DOHH2 (cell line): ENCODE results near the gene AIP.

Experiments used
- H3F3A ChIP-seq: fragments of 200-600 bp; sonication (generic), shearing (Covaris generic); 2 replicates; pipeline ENCODE4 v1.6.0; 2016; ENCODE audit warnings: antibody characterized with exemption, mild to moderate bottlenecking; ENCODE audit not compliant: control insufficient read depth, insufficient read depth
- H3K27ac ChIP-seq: fragments of 200-600 bp; sonication (generic); 2 replicates; pipeline ENCODE4 v1.5.1; 2014; ENCODE audit warnings: low read depth, mild to moderate bottlenecking, low read length, moderate library complexity
- H3K27me3 ChIP-seq: fragments of 200-600 bp; sonication (generic); 2 replicates; pipeline ENCODE4 v1.6.1; 2014; ENCODE audit warnings: mild to moderate bottlenecking, low read length, mixed read lengths; ENCODE audit not compliant: control insufficient read depth
- H3K36me3 ChIP-seq: fragments of 200-600 bp; sonication (generic); 2 replicates; pipeline ENCODE4 v1.6.1; 2014; ENCODE audit warnings: mild to moderate bottlenecking, low read length, moderate library complexity, mixed read lengths; ENCODE audit not compliant: control insufficient read depth
- H3K4me1 ChIP-seq: fragments of 200-600 bp; sonication (generic); 2 replicates; pipeline ENCODE4 v1.6.1; 2014; ENCODE audit warnings: mild to moderate bottlenecking, low read length, mixed read lengths; ENCODE audit not compliant: control insufficient read depth
- H3K4me2 ChIP-seq: fragments of 200-600 bp; sonication (generic); 2 replicates; pipeline ENCODE4 v1.6.0; 2014; ENCODE audit warnings: mild to moderate bottlenecking, low read length, moderate library complexity
- H3K4me3 ChIP-seq: fragments of 200-600 bp; sonication (generic); 2 replicates; pipeline ENCODE4 v1.5.1; 2014; ENCODE audit warnings: mild to moderate bottlenecking, low read length, mixed read lengths
- H3K79me2 ChIP-seq: fragments of 200-600 bp; sonication (generic); 2 replicates; pipeline ENCODE4 v1.6.1; 2014; ENCODE audit warnings: mild to moderate bottlenecking, low read length, mixed read lengths; ENCODE audit not compliant: control insufficient read depth
- H3K9me2 ChIP-seq: fragments of 200-600 bp; sonication (generic); replicated peaks from 2 replicates; pipeline ENCODE4 v1.6.1; 2014; ENCODE audit warnings: mild to moderate bottlenecking, low read length, mixed read lengths; ENCODE audit not compliant: control insufficient read depth
- H3K9me3 ChIP-seq: fragments of 200-600 bp; sonication (generic); 2 replicates; pipeline ENCODE4 v1.6.1; 2014; ENCODE audit warnings: antibody characterized with exemption, low read length, mixed read lengths; ENCODE audit not compliant: control insufficient read depth, insufficient read depth
- H4K20me1 ChIP-seq: fragments of 200-600 bp; sonication (generic); 2 replicates; pipeline ENCODE4 v1.6.0; 2014; ENCODE audit warnings: low read depth, mild to moderate bottlenecking, antibody characterized with exemption, low read length, moderate library complexity; ENCODE audit not compliant: control insufficient read depth, insufficient read depth
- CTCF ChIP-seq: fragments of 200-600 bp; sonication (generic); IDR thresholded peaks from one replicate; pipeline ENCODE4 v1.5.1; 2014; ENCODE audit warnings: antibody characterized with exemption, mild to moderate bottlenecking, low read depth, low read length; ENCODE audit not compliant: poor library complexity, severe bottlenecking
- EZH2phosphoT487 ChIP-seq: fragments of 200-600 bp; sonication (generic); IDR thresholded peaks from 2 replicates; pipeline ENCODE4 v1.6.1; 2017; ENCODE audit warnings: borderline replicate concordance, mild to moderate bottlenecking, antibody characterized with exemption, low read length, moderate library complexity, mixed read lengths

Gene AIP

GRCh38 chr11:67503119-67504004 lies 20.5 kb downstream of the AIP start:
- peaks cover 29% of the 10 kb centered on the region for H3K4me1 ChIP-seq
- H3K9me2 ChIP-seq = no peaks in the 10 kb centered on the region
- peak overlapping the region; percentile 89 for H3K4me3 ChIP-seq

GRCh38 chr11:67504005-67504949 lies 21.5 kb downstream of the AIP start:
- Histone ChIP-seq H3K9me2 (no peaks in the 10 kb centered on the region), H3K79me2 (peaks cover 48% of the 10 kb centered on the region), H3K4me2 (peak overlapping the region; percentile 70), H3K4me1 (peaks cover 36% of the 10 kb centered on the region), H3F3A (peaks cover 4% of the 10 kb centered on the region), H3K27me3 (no peaks in the 10 kb centered on the region), H3K27ac (peak overlapping the region; percentile 66), H3K9me3 (no peaks in the 10 kb centered on the region), H3K36me3 (peaks cover 51% of the 10 kb centered on the region), H3K4me3 (peak overlapping the region; percentile 89), H4K20me1 (peaks cover 6% of the 10 kb centered on the region; the same call in 1 of the 2 replicates)
- TF ChIP-seq CTCF (no peak), EZH2phosphoT487 (no peak)

More at GRCh38 chr11:67503119-67504004, 20.5 kb downstream of the AIP start:
- no peak overlapping the region for H3K27ac ChIP-seq
- H3K79me2 ChIP-seq = peaks cover 48% of the 10 kb centered on the region
- H3K4me2 ChIP-seq = peak overlapping the region; percentile 70
- no peaks in the 10 kb centered on the region for H3K27me3 ChIP-seq
- peaks cover 55% of the 10 kb centered on the region for H3K36me3 ChIP-seq
- H3F3A ChIP-seq = peaks cover 4% of the 10 kb centered on the region
- H4K20me1 ChIP-seq = peaks cover 6% of the 10 kb centered on the region; the same call in 1 of the 2 replicates
- H3K9me3 ChIP-seq = no peaks in the 10 kb centered on the region
- TF ChIP-seq CTCF = no peak
- no peak for TF ChIP-seq EZH2phosphoT487

- H3F3A ChIP-seq = peaks cover 4% of the 10 kb centered on the region
- H3K4me2 ChIP-seq = peak within 1 kb of the TSS; percentile 70
- 0 out of 2 replicates have a peak, but pooled peaks cover under 1% of the 10 kb centered on the region for H3K27me3 ChIP-seq
- peaks cover 36% of the 10 kb centered on the region for H3K4me1 ChIP-seq
- peak within 1 kb of the TSS; percentile 89 for H3K4me3 ChIP-seq
- peaks cover 46% of the 10 kb centered on the region for H3K36me3 ChIP-seq
- no peak for TF ChIP-seq EZH2phosphoT487
- no peak for TF ChIP-seq CTCF
- peaks cover 6% of the 10 kb centered on the region; the same call in 1 of the 2 replicates for H4K20me1 ChIP-seq
- no peaks in the 10 kb centered on the region for H3K9me3 ChIP-seq
- H3K27ac ChIP-seq = peak within 1 kb of the TSS; percentile 66
- H3K9me2 ChIP-seq = no peaks in the 10 kb centered on the region
- H3K79me2 ChIP-seq = peaks cover 48% of the 10 kb centered on the region
Observed at GRCh38 chr11:67504950-67505581, 22.2 kb downstream of the AIP start, which contains the start of gene PITPNM1. TSS of gene PITPNM1 (minus strand) at chr11:67505363. CDS start at chr11:67504180, 1,183 bp downstream.
